NCI-H2029 treated with DMSO at 0.1 percent for 48 hours (cell line): ENCODE measurements around the gene AP4B1.
"Not testable (repeated sequence)": the region's sequence is repeated elsewhere in the genome, so short reads cannot be mapped to it uniquely, and the experiment has no call there.

Experiments used
- DNase-seq: peaks from one replicate; lab custom pipeline; 2025; lab: John Stamatoyannopoulos, UW

The AP4B1 gene

GRCh38 chr1:113857776-113858175 lies 46.8 kb downstream of the AP4B1 start:
- no peak for DNase-seq

GRCh38 chr1:113856401-113856790 lies 48.2 kb downstream of the AP4B1 start:
- DNase-seq = no peak

GRCh38 chr1:113855630-113856400 lies 48.8 kb downstream of the AP4B1 start:
- DNase-seq = no peak

GRCh38 chr1:113854234-113854633 lies 50.4 kb downstream of the AP4B1 start:
- DNase-seq = no peak

- DNase-seq = not testable (repeated sequence)
Measured at GRCh38 chr1:113852694-113853093, 51.9 kb downstream of the AP4B1 start.

- no peak for DNase-seq
Measured at GRCh38 chr1:113850127-113850796, 54.3 kb downstream of the AP4B1 start.

- no peak for DNase-seq
Measured at GRCh38 chr1:113849072-113849471, 55.5 kb downstream of the AP4B1 start.

GRCh38 chr1:113846391-113847035 lies 58.1 kb downstream of the AP4B1 start:
- no peak for DNase-seq
